A172 (cell line): ENCODE data around the gene KCNIP1. TPM values are rescaled to one million over a fixed set of nuclear protein-coding genes. Genes with fewer than 3 reads are reported as not detected.

Source experiments
- DNase-seq: peaks from one replicate; pipeline ENCODE4 v3.0.0-alpha.2; 2015; ENCODE audit warnings: low spot score
- total RNA-seq: library from RNA; depleted of rRNA; stranded (reverse); fragments of >200 nt; shearing (Covaris generic); gene quantifications from 2 replicates; pipeline ENCODE4 v1.2.3, GENCODE V29; 2014

The KCNIP1 gene
- total RNA-seq, 1 experiment from 2014 or later = not detected

GRCh38 chr5:170628691-170629565 is 125.1 kb downstream of the KCNIP1 start:
- DNase-seq = no peak

GRCh38 chr5:170629566-170630175 is 125.9 kb downstream of the KCNIP1 start:
- DNase-seq = no peak

- no peak for DNase-seq
Measured at GRCh38 chr5:170630226-170630625, 126.4 kb downstream of the KCNIP1 start.

GRCh38 chr5:170630711-170631141 is 126.9 kb downstream of the KCNIP1 start:
- no peak for DNase-seq

GRCh38 chr5:170631466-170632195 is 127.8 kb downstream of the KCNIP1 start:
- peak; percentile 36 for DNase-seq

GRCh38 chr5:170632266-170632984 is 128.6 kb downstream of the KCNIP1 start:
- no peak for DNase-seq

GRCh38 chr5:170632985-170633234 is 129.1 kb downstream of the KCNIP1 start:
- DNase-seq = no peak

- peak; percentile 79 for DNase-seq
Measured at GRCh38 chr5:170633235-170634081, 129.6 kb downstream of the KCNIP1 start.

GRCh38 chr5:170634256-170634990 is 130.6 kb downstream of the KCNIP1 start:
- no peak for DNase-seq

- no peak for DNase-seq
Measured at GRCh38 chr5:170635706-170636105, 131.9 kb downstream of the KCNIP1 start.

- no peak for DNase-seq
Measured at GRCh38 chr5:170636206-170636605, 132.4 kb downstream of the KCNIP1 start.

- DNase-seq = no peak
Measured at GRCh38 chr5:170636801-170637477, 133.1 kb downstream of the KCNIP1 start.

- DNase-seq = no peak
Measured at GRCh38 chr5:170638051-170638450, 134.2 kb downstream of the KCNIP1 start.

- DNase-seq = peak; percentile 54
Measured at GRCh38 chr5:170638454-170639220, 134.8 kb downstream of the KCNIP1 start.

GRCh38 chr5:170639221-170639925 is 135.6 kb downstream of the KCNIP1 start:
- no peak for DNase-seq

- DNase-seq = no peak
Measured at GRCh38 chr5:170640731-170641588, 137.1 kb downstream of the KCNIP1 start.

GRCh38 chr5:170641589-170642031 is 137.8 kb downstream of the KCNIP1 start:
- DNase-seq = no peak
